ENCODE measurements around the gene RNF144B. TPM values are rescaled to one million over a fixed set of nuclear protein-coding genes. Genes with fewer than 3 reads are reported as not detected.

The RNF144B gene
- total RNA-seq, 1 experiment from 2014 or later: 2.3 TPM

GRCh38 chr6:18388271-18388670 is 1.1 kb downstream of the RNF144B start:
- Histone ChIP-seq H3K9me3 (ENCODE audit: control insufficient read depth, low read depth, low read length) (no peaks in the 10 kb centered on the region), H3K18ac (ENCODE audit: insufficient read length, low read depth, low read length) (no peak overlapping the region), H3K79me1 (ENCODE audit: insufficient read depth, low read depth, low read length, poor library complexity, severe bottlenecking) (no peaks in the 10 kb centered on the region), H3T11ph (ENCODE audit: low read length) (no peak overlapping the region), H4K91ac (ENCODE audit: insufficient read length, low read depth, low read length) (no peak overlapping the region), H2BK20ac (ENCODE audit: low read depth, low read length, poor library complexity, severe bottlenecking) (no peak overlapping the region), H2AK5ac (ENCODE audit: insufficient read length, low read length) (no peak overlapping the region), H3K23ac (ENCODE audit: insufficient read length, low read depth, low read length) (no peak overlapping the region), H2BK15ac (ENCODE audit: low read depth, low read length) (no peak overlapping the region), H4K5ac (ENCODE audit: insufficient read length, low read depth, low read length) (no peak overlapping the region), H3K79me2 (ENCODE audit: insufficient read depth, low read length) (no peaks in the 10 kb centered on the region), H3K9ac (ENCODE audit: extremely low read depth, insufficient read length, low read length) (no peak overlapping the region), H2BK120ac (ENCODE audit: low read depth, low read length, poor library complexity, severe bottlenecking) (no peak overlapping the region), H2AFZ (ENCODE audit: low read length) (no peak overlapping the region), H3K4me2 (ENCODE audit: insufficient read depth, insufficient read length, low read length) (peak overlapping the region; percentile 75), H4K20me1 (ENCODE audit: control insufficient read depth, insufficient read depth, insufficient read length) (no peaks in the 10 kb centered on the region), H3K23me2 (ENCODE audit: insufficient read length, low read depth, low read length, poor library complexity, severe bottlenecking) (peaks cover 7% of the 10 kb centered on the region), H4K8ac (replicated peaks; ENCODE audit: insufficient read length, low read depth, low read length) (no peak overlapping the region), H3K56ac (ENCODE audit: insufficient read length, low read depth, low read length) (no peak overlapping the region), H3K27me3 (ENCODE audit: insufficient read depth, low read length) (no peaks in the 10 kb centered on the region), H3K4ac (ENCODE audit: low read depth, low read length) (no peak overlapping the region), H3K14ac (ENCODE audit: insufficient read depth, low read length) (no peak overlapping the region), H3K27ac (ENCODE audit: insufficient read length, low read depth, low read length) (no peak overlapping the region), H2BK5ac (ENCODE audit: insufficient read length, low read length) (no peak overlapping the region), H3K4me1 (ENCODE audit: insufficient read depth, low read length) (peaks cover 8% of the 10 kb centered on the region), H2BK12ac (ENCODE audit: insufficient read length, low read depth, low read length) (no peak overlapping the region)
- Mint-ChIP-seq H3K27me3 (ENCODE audit: low read depth) (peaks cover 1% of the 10 kb centered on the region; the same call in 1 of the 2 replicates), H3K9me3 (no peaks in the 10 kb centered on the region), H3K36me3 (ENCODE audit: insufficient read depth in 1 of 3, low read depth in 3 of 3) (no peaks in the 10 kb centered on the region; a peak in 2 of 7 replicates), H3K4me3 (peak overlapping the region; percentile 84 to 87), H3K27ac (no peak overlapping the region), H3K4me1 (peaks cover 32 to 37% of the 10 kb centered on the region in 2 experiments)
- no CpG with 5 or more reads among the region's 3 CpGs for WGBS (ENCODE audit: extremely low coverage, insufficient read length, low lambda C conversion rate)
- no peak for TF ChIP-seq CTCF (conservative IDR thresholded peaks at IDR 0.05)
- no peak for DNase-seq

Data from H9 (cell line).